Measurements from ENCODE around the gene THSD7A. TPM values are rescaled to one million over a fixed set of nuclear protein-coding genes. Genes with fewer than 3 reads are reported as not detected.
A peak's percentile ranks its signal among the peaks of the same experiment; 100 is the strongest.

Gene THSD7A
- total RNA-seq, result 1 to 10 TPM in 1 of 4 donors, under 1 TPM in 3; 0.21 to 1.4 (median 0.65) TPM
- polyA plus RNA-seq, result under 1 TPM; 0.06 to 0.18 (median 0.07) TPM
- long read RNA-seq, donor 1, result 0 reads
- long read RNA-seq, donor 2, partial matches to known transcripts, result 1 of 1 reads
- long read RNA-seq, donor 2, other reads (novel, unspliced or antisense), result 0 of 1 reads

DNA sequence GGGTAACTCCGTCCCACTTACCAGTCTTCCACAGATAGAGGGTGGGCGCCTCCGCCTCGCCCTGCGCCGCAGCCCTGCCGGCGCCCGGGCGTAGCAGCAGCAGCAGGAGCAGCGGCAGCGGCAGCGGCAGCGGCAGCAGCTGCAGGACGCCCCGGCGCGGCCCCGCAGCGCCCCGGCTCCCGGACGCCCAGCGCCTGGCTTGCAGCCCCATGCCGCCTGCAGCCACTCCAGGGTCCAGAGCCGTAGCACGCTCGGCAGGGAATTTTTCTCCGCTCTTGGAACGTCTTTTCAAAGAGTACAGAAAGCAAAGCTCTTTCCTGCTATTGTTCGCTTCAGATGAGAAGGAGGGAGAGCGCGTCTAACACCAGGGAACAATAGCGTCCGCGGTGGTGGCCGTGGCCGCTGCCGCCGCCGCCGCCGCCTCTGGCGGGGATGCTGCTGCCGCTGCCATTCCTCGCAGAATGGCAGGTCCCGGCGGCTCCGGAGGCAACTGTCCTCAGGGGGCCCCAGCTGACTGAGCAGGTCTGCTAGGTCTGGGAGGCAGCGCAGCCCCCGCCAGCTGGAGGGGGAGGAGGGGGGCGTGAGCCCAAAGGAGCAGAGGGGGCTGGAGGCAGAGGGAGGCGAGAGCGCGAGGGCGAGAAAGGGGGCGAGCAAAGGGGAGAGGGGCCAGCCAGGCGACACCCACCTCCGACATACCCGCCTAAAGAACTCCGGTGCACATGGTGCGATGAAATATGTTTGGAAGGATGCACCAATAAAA is at the start of gene THSD7A:
Gene THSD7A (minus strand): TSS at position 463 of the 760 bp plus-strand sequence. CDS start 252 bp downstream, at position 211.
- intact Hi-C loops (cut with DNase I), result loop anchor here in 1 of 2 donors (10.0 kb wide), 1 partner anchor 407 kb away; no protein-coding TSS in a partner anchor
- no peak within 1 kb of the TSS for H3K27ac ChIP-seq
- 1 to 3% (median 2%) methylated on average over 52 to 62 of the region's 62 CpGs for WGBS, 3 donors

GRCh38 chr7:11881680-11882079 is 49.7 kb upstream of the THSD7A start:
- no peak for ATAC-seq
- H3K4me1 ChIP-seq, result no peaks in the 10 kb centered on the region

More for the DNA sequence above, at the start of gene THSD7A:
- peak; percentile 12 for TF ChIP-seq CTCF (IDR thresholded peaks at IDR 0.05)
- ATAC-seq, result peak; percentile 35 to 77 (median 74)
- Histone ChIP-seq H3K4me3 (peak within 1 kb of the TSS; percentile 64), H3K4me1 (no peaks in the 10 kb centered on the region), H3K36me3 (ENCODE audit: insufficient read depth in 1 of 2, low read depth in 1 of 2) (no peaks in the 10 kb centered on the region), H3K27me3 (ENCODE audit: insufficient read depth in 3 of 3, low read length in 2 of 3) (peaks cover 0 to 4% (median 0%) of the 10 kb centered on the region in 3 donors), H3K9me3 (peaks cover 8% of the 10 kb centered on the region)
- DNase-seq, result peak; percentile 18 to 52

DNA sequence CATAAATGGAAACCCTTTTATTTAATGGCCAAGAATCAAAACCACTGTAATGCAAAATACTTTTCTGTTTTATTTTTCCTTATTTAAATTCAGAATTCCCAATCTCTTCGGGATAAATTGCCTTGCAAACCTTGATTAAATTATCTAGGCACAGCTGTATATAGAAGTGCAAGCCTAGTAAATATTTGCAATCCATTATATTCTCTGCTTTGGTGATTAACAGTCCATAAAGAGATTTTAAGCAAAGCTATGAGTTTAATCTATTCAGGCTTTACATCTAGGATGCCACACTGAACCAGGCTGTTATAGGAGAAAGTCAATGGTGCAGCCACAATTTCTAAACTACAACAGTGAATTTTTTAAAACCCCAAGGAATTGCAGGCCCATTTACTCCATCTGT is 43.6 kb upstream of the THSD7A start:
- no peak for DNase-seq
- WGBS, 3 donors, result 78 to 81% (median 80%) methylated on average over 1 of the region's 1 CpG
- no peaks in the 10 kb centered on the region for H3K27me3 ChIP-seq (ENCODE audit: insufficient read depth in 3 of 3, low read length in 2 of 3)
- peaks cover 3% of the 10 kb centered on the region for H3K9me3 ChIP-seq
- TF ChIP-seq CTCF (IDR thresholded peaks at IDR 0.05), result no peak
- intact Hi-C loops (cut with DNase I), result no loop called here
- no peak for ATAC-seq
- no peak overlapping the region for H3K27ac ChIP-seq
- no peak overlapping the region for H3K4me3 ChIP-seq
- H3K4me1 ChIP-seq, result no peaks in the 10 kb centered on the region
- no peaks in the 10 kb centered on the region for H3K36me3 ChIP-seq (ENCODE audit: insufficient read depth in 1 of 2, low read depth in 1 of 2)

More at GRCh38 chr7:11881680-11882079, 49.7 kb upstream of the THSD7A start:
- H3K9me3 ChIP-seq, result no peaks in the 10 kb centered on the region
- H3K27me3 ChIP-seq (ENCODE audit: insufficient read depth in 3 of 3, low read length in 2 of 3), result no peaks in the 10 kb centered on the region
- no peak overlapping the region for H3K27ac ChIP-seq
- WGBS, 3 donors, result 63 to 80% (median 73%) methylated on average over 5 of the region's 5 CpGs
- no peaks in the 10 kb centered on the region for H3K36me3 ChIP-seq (ENCODE audit: insufficient read depth in 1 of 2, low read depth in 1 of 2)
- no peak for TF ChIP-seq CTCF (IDR thresholded peaks at IDR 0.05)
- no peak for DNase-seq
- no peak overlapping the region for H3K4me3 ChIP-seq
- intact Hi-C loops (cut with DNase I), result no loop called here

GRCh38 chr7:11865671-11866070 is 33.7 kb upstream of the THSD7A start:
- WGBS, 3 donors, result 57 to 76% (median 66%) methylated on average over 2 of the region's 2 CpGs
- Histone ChIP-seq H3K4me1 (no peaks in the 10 kb centered on the region), H3K27ac (no peak overlapping the region), H3K4me3 (no peak overlapping the region), H3K27me3 (ENCODE audit: insufficient read depth in 3 of 3, low read length in 2 of 3) (no peaks in the 10 kb centered on the region), H3K36me3 (ENCODE audit: insufficient read depth in 1 of 2, low read depth in 1 of 2) (no peaks in the 10 kb centered on the region), H3K9me3 (peaks cover 4% of the 10 kb centered on the region)
- no peak for TF ChIP-seq CTCF (IDR thresholded peaks at IDR 0.05)
- no peak for ATAC-seq
- DNase-seq, result no peak
- intact Hi-C loops (cut with DNase I), result no loop called here

All from psoas muscle (tissue), 8 donors.